Osteoblast (primary cell): ENCODE results near the gene PDE6A. TPM values are rescaled to one million over a fixed set of nuclear protein-coding genes. Genes with fewer than 3 reads are reported as not detected.

ENCODE experiments used
- DNase-seq: peaks from one replicate; pipeline ENCODE4 v3.0.0; 2011; ENCODE audit warnings: low spot score, mixed read lengths; ENCODE audit not compliant: insufficient read length; ENCODE audit errors: missing footprints
- H2AFZ ChIP-seq: 2 replicates; pipeline ENCODE4 v1.6.0; 2011; ENCODE audit warnings: mild to moderate bottlenecking, low read length
- H3K27ac ChIP-seq: 2 replicates; pipeline ENCODE4 v1.5.1; 2011; ENCODE audit warnings: mild to moderate bottlenecking, low read depth, low read length, moderate library complexity
- H3K27me3 ChIP-seq: 2 replicates; pipeline ENCODE4 v1.6.0; 2012; ENCODE audit warnings: mild to moderate bottlenecking, control low read depth, inconsistent platforms, low read length, moderate library complexity; ENCODE audit not compliant: insufficient read depth
- H3K36me3 ChIP-seq: 2 replicates; pipeline ENCODE4 v1.5.1; 2011; ENCODE audit warnings: mild to moderate bottlenecking, low read length, control low read depth, moderate library complexity; ENCODE audit not compliant: insufficient read depth
- H3K4me1 ChIP-seq: 2 replicates; pipeline ENCODE4 v1.5.1; 2011; ENCODE audit warnings: mild to moderate bottlenecking, low read length, control low read depth, moderate library complexity; ENCODE audit not compliant: insufficient read depth
- H3K4me2 ChIP-seq: 2 replicates; pipeline ENCODE4 v1.6.0; 2011; ENCODE audit warnings: mild to moderate bottlenecking, low read length; ENCODE audit not compliant: insufficient read depth
- H3K4me3 ChIP-seq: fragments of 200-600 bp; sonication (generic); 3 replicates; pipeline ENCODE4 v1.5.1; 2012; ENCODE audit warnings: mild to moderate bottlenecking, low read length, inconsistent platforms; ENCODE audit not compliant: insufficient read depth
- H3K79me2 ChIP-seq: 2 replicates; pipeline ENCODE4 v1.6.0; 2012; ENCODE audit warnings: mild to moderate bottlenecking, low read length, control low read depth, inconsistent platforms; ENCODE audit not compliant: insufficient read depth
- H3K9me3 ChIP-seq: 2 replicates; pipeline ENCODE4 v1.5.1; 2011; ENCODE audit warnings: low read depth, low read length, control low read depth
- H4K20me1 ChIP-seq: 2 replicates; pipeline ENCODE4 v1.6.0; 2012; ENCODE audit warnings: mild to moderate bottlenecking, low read length, control low read depth; ENCODE audit not compliant: insufficient read depth
- small RNA-seq: library from RNA; depleted of rRNA; stranded (forward); fragments of <200 nt; gene quantifications from one replicate; pipeline ENCODE3, GENCODE V24; 2012
- total RNA-seq: library from RNA; depleted of rRNA; stranded (reverse); fragments of >200 nt; gene quantifications from 2 replicates; pipeline ENCODE4 v1.2.3, GENCODE V29; 2012
- TF ChIP-seq, protein P1 (sequence below): IDR thresholded peaks from 2 replicates; pipeline ENCODE4 v1.5.1; 2011; ENCODE audit warnings: mild to moderate bottlenecking, low read depth, low read length, moderate library complexity; ENCODE audit errors: extremely low read depth

Gene PDE6A
- total RNA-seq, 1 donor, result under 0.01 TPM

DNA sequence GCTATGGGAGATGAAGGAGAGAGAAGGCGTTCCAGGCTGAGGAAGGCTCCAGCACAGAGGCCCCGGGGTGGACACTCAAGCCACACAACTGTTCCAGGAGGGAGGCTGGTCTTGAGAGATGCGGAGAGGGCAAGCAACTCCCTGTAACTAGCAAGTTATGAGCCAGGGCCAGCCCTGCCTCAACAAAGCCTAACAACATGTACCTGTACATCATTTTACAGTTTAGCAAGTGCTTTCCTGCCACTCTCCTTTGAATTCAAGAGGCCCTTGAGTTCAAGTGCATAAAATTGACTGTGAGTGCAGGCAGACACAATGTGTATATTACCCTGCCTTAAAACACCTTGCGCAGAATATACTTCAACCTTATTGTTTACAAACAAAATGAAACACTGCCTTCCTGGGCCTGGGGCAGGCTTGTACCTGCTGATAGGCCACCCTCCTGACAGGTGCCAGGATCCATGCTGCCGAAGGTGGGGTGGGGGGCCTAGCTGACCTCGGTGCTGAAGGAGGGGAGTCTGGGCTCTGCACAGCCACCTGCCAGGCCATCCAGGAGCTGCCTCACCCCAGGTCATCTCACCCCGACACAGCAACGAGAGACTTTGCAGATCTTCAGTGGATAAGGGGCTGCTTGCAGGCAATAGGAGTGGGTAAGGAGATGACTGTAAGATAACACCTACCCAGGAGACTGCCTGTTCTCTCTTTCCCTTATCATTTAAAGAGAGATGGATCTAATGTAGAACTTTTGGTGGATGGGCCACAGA is 134.5 kb downstream of the PDE6A start:
- Histone ChIP-seq H3K4me3 (no peak overlapping the region), H3K9me3 (no peaks in the 10 kb centered on the region), H3K4me2 (no peak overlapping the region), H4K20me1 (no peaks in the 10 kb centered on the region), H3K79me2 (no peaks in the 10 kb centered on the region), H3K4me1 (peaks cover 9% of the 10 kb centered on the region), H2AFZ (no peak overlapping the region), H3K36me3 (no peaks in the 10 kb centered on the region), H3K27me3 (peaks cover 2% of the 10 kb centered on the region), H3K27ac (no peak overlapping the region)
- DNase-seq, result no peak
- TF ChIP-seq, protein P1, sequence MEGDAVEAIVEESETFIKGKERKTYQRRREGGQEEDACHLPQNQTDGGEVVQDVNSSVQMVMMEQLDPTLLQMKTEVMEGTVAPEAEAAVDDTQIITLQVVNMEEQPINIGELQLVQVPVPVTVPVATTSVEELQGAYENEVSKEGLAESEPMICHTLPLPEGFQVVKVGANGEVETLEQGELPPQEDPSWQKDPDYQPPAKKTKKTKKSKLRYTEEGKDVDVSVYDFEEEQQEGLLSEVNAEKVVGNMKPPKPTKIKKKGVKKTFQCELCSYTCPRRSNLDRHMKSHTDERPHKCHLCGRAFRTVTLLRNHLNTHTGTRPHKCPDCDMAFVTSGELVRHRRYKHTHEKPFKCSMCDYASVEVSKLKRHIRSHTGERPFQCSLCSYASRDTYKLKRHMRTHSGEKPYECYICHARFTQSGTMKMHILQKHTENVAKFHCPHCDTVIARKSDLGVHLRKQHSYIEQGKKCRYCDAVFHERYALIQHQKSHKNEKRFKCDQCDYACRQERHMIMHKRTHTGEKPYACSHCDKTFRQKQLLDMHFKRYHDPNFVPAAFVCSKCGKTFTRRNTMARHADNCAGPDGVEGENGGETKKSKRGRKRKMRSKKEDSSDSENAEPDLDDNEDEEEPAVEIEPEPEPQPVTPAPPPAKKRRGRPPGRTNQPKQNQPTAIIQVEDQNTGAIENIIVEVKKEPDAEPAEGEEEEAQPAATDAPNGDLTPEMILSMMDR, result no peak

DNA sequence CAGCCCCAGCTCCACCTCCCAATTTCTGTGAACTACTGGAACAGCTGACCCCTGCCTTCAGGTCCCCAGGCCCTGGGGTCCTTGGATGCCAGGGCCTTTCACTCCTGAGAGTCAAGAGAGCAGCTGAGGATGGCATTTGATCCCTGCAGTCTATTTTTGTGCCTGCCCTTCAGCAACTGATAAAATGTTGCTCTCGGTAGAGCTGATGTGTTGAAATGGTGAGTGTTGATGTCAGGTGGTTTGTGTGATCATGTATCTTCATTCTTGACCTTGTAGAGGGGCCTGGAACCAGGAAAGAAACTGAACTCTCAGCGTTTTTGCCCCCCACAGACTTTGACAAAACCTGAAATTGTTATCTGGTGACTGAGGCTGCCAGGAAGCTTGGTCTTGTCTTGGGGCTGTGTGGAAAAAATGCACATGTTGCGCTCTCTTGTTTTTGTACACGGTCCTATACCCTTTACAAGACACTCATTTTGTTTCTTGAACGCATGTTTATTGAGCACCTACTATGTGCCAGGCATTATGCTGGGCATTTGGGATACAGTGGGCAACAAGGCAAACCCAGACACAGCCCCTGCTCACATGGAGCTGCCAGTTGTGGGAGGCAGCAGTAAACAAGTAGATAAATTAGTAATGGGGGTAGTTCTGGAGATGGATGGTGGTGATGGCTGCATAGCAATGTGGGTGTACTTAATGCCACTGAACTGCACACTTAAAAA is 136.2 kb downstream of the PDE6A start:
- Histone ChIP-seq H3K4me1 (peaks cover 9% of the 10 kb centered on the region), H3K27ac (no peak overlapping the region), H4K20me1 (no peaks in the 10 kb centered on the region), H3K4me2 (no peak overlapping the region), H3K79me2 (no peaks in the 10 kb centered on the region), H2AFZ (no peak overlapping the region), H3K4me3 (no peak overlapping the region), H3K27me3 (peaks cover 2% of the 10 kb centered on the region), H3K36me3 (no peaks in the 10 kb centered on the region), H3K9me3 (no peaks in the 10 kb centered on the region)
- TF ChIP-seq, protein P1, result no peak
- DNase-seq, result no peak

Small RNA genes lying within 50 kb of the gene (small RNA-seq; reads per million reads assigned to genes)
- gene RF00019, result not detected

Other genes with a start within 250 kb of the PDE6A start
- 1.1 and 1.8 TPM in 2 replicates for gene PPARGC1B, start 214.5 kb downstream of the PDE6A start, total RNA-seq
- gene SLC26A2, start 16.0 kb upstream of the PDE6A start, total RNA-seq, result 22.1 and 22.7 TPM in 2 replicates
- 9.1 and 9.8 TPM in 2 replicates for gene TIGD6, start 55.9 kb upstream of the PDE6A start, total RNA-seq
- gene HMGXB3, start 55.9 kb upstream of the PDE6A start, total RNA-seq, result 49.8 and 54.3 TPM in 2 replicates
- 0.36 and 0.88 TPM in 2 replicates for gene CSF1R, start 141.8 kb upstream of the PDE6A start, total RNA-seq
- 531 and 567 TPM in 2 replicates for gene PDGFRB, start 211.1 kb upstream of the PDE6A start, total RNA-seq
- gene CDX1, start 222.0 kb upstream of the PDE6A start, total RNA-seq, result 0.29 and 0.36 TPM in 2 replicates
- under 0.01 TPM in 1 of 2 replicates, not detected in the other for gene SLC6A7, start 245.3 kb upstream of the PDE6A start, total RNA-seq